ENCODE data around the gene KCNA10.

GRCh38 chr1:110475362-110476027, 43.5 kb downstream of the KCNA10 start:
- TF ChIP-seq POLR2A (IDR thresholded peaks at IDR 0.05; ENCODE audit: low read depth, low read length) (no peak), POLR2AphosphoS5 (IDR thresholded peaks at IDR 0.05; ENCODE audit: low read depth, low read length) (no peak)

Measured in GM12892 (cell line).